Stimulated activated CD8-positive, alpha-beta memory T cell treated with anti-CD3 and anti-CD28 coated beads, Interleukin-2, amount 100 ng/mL, for 1 hour (primary cell): Measurements from ENCODE around the gene KRT79.
"Not testable (repeated sequence)": the region's sequence is repeated elsewhere in the genome, so short reads cannot be mapped to it uniquely, and the experiment has no call there.

Source experiments
- DNase-seq, 2 donors: peaks; one replicate each; pipeline ENCODE4 v3.0.0-alpha.2; 2020; ENCODE audit warnings: low read depth in 2 of 2

Gene KRT79

GRCh38 chr12:52806821-52807543 is 27.1 kb downstream of the KRT79 start:
- no peak for DNase-seq

GRCh38 chr12:52806169-52806811 is 27.8 kb downstream of the KRT79 start:
- DNase-seq = no peak

GRCh38 chr12:52805739-52806138 is 28.4 kb downstream of the KRT79 start:
- DNase-seq = no peak

GRCh38 chr12:52805000-52805399 is 29.1 kb downstream of the KRT79 start:
- DNase-seq = no peak

GRCh38 chr12:52802442-52802841 is 31.7 kb downstream of the KRT79 start:
- DNase-seq = no peak

- DNase-seq = no peak
Observed at GRCh38 chr12:52801773-52802172, 32.3 kb downstream of the KRT79 start.

GRCh38 chr12:52800259-52800917 is 33.7 kb downstream of the KRT79 start:
- DNase-seq = no peak

- no peak for DNase-seq
Observed at GRCh38 chr12:52799505-52800211, 34.5 kb downstream of the KRT79 start.

GRCh38 chr12:52798671-52799504 is 35.2 kb downstream of the KRT79 start:
- DNase-seq = no peak

GRCh38 chr12:52798003-52798670 is 36.0 kb downstream of the KRT79 start:
- no peak for DNase-seq

- no peak for DNase-seq
Observed at GRCh38 chr12:52797529-52797894, 36.6 kb downstream of the KRT79 start.

- no peak for DNase-seq
Observed at GRCh38 chr12:52796839-52797528, 37.1 kb downstream of the KRT79 start.

- DNase-seq = no peak
Observed at GRCh38 chr12:52796429-52796794, 37.7 kb downstream of the KRT79 start.

GRCh38 chr12:52795694-52796428 is 38.2 kb downstream of the KRT79 start, which contains the start of gene KRT3:
TSS of gene KRT3 (minus strand) at chr12:52796117. CDS start at chr12:52796042, 75 bp downstream.
- no peak for DNase-seq

- DNase-seq = not testable (repeated sequence)
Observed at GRCh38 chr12:52795332-52795674, 38.8 kb downstream of the KRT79 start.

GRCh38 chr12:52794479-52795331 is 39.4 kb downstream of the KRT79 start:
- no peak for DNase-seq

- DNase-seq = no peak
Observed at GRCh38 chr12:52792185-52793029, 41.7 kb downstream of the KRT79 start.
